Kidney glomerular epithelial cell (primary cell): ENCODE results near the gene SLC12A2.

Experiments
- DNase-seq: peaks from one replicate; lab custom pipeline; 2025; lab: John Stamatoyannopoulos, UW

SLC12A2 gene

GRCh38 chr5:128083033-128083810 lies at the start of gene SLC12A2:
TSS of gene SLC12A2 (plus strand) at chr5:128083766. CDS start at chr5:128083955, 189 bp downstream.
- DNase-seq, result peak; percentile 68

DNA sequence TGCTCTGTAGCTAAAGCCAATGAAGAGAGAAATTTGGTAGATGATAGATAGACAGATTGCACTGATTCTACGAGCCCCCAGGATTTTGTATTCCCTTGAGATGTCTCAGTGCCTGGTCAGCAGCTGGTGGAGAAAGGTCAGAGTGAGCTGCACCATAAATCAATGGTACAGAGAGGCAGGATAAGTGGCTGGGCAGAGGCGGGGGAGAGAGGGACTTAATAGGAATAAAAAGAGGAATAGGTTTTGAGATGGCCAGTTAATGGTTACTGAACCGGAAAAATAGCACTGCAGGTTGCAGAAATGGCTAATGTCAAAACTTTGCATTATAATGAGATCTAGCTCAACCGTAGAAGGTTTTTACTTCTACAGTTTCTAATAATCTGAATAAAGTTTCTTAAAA lies 47.9 kb upstream of the SLC12A2 start:
- DNase-seq, result peak; percentile 18

DNA sequence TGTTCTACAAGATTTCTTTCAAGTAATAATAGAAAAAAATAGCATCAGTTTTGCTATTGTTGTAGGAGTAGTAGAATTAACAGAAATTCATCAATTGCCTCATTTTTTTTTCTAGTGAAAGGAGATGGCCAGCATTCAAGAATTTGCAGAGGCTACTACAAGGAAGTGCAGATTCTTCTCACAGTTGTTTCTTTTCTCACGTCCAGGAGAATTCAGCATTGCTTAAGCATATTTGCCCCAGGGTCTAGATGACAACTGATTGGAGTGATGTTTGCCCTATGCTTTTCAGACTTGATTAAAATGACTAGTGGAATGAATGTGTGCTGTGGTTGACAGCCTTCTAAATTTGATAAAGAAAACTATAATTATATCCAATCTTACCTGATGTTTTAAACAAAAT lies 46.6 kb upstream of the SLC12A2 start:
- no peak for DNase-seq

DNA sequence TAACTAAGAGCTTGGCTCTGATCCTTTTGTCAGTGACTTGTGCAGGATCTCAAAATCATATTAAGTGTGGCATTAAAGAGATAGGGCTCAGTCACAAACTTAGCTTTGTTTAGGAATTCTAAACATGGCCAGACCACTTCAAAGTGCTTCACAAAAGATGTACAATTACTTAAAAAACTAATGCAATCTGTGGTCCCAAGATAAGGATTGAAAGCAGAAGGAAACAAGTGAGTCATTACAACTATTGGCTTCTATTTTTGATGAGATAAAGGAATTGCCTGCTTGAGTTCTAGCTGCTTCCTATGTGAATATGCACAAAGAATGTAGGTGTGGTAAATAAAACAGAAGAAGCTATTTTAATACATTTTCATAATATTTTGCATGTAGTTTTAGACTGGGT lies 44.9 kb upstream of the SLC12A2 start:
- peak; percentile 1 for DNase-seq

GRCh38 chr5:128040927-128041326 lies 42.6 kb upstream of the SLC12A2 start:
- no peak for DNase-seq

DNA sequence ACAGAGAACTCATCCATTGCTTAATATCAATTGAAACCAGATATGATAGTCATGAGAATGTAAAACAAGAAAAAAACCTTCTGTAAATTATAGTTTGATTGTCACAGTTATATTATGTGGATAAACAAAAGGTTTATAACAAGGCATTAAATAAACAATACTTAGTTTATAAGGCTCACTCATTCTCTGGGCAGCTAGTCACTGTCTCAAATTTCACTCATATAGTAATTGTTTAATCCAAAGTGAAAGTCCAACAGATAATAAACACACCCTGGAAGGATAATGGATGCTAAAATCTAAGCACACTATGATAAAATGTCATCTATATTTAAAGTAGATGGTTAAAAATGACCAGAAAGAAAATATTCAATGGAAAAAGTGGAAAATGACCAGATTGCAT lies 30.8 kb upstream of the SLC12A2 start:
- no peak for DNase-seq

DNA sequence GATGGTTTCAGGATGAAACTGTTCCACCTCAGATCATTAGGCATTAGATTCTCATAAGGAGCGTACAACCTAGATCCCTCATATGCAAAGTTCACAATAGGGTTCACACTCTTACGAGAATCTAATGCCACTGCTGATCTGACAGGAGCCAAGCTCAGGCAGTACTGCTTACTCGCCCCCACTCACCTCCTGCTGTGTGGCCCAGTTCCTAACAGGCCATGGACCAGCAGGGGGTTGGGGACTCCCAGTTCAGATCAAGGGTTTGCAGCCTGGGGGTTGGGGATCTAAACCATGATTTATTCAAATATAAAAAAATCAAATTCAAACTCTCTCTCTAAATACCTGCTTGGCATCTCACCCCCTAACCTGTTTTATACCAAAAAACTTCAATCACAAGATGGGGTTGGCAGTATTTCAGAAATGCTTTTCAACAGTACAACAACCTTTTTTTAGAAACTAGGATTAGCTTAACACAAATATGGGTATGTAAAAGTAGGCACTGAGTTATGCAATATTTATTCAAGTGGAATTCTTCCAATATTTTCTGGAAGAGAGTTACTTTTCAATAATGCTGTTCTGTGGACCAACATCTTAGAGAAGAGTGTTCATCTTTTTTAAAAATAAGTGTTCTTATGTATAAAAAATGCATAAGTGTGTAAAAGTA lies 30.1 kb upstream of the SLC12A2 start:
- DNase-seq, result no peak

- DNase-seq, result no peak
Observed at GRCh38 chr5:128060644-128061385, 22.8 kb upstream of the SLC12A2 start.

GRCh38 chr5:128062172-128062746 lies 21.3 kb upstream of the SLC12A2 start:
- peak; percentile 24 for DNase-seq

- no peak for DNase-seq
Observed at GRCh38 chr5:128074171-128074570, 9.4 kb upstream of the SLC12A2 start.

DNA sequence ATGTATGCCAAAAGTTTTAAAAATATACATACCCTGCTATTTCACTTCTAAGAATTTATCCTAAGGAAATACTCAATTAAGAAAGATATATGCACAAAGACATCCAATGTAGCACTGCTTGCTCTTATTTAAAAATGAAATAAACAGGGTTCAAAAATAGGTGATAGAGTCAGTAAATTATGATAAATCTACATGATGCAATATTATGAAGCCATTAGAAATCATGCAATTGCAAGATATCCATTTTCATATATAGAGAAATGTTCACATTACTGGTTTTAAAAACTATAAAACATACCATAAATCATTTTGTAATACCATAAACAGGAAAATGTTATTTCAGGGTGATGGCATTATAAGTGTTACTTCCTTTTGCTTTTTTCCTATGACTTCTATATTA lies 8.6 kb upstream of the SLC12A2 start:
- DNase-seq, result no peak

GRCh38 chr5:128077526-128077925 lies 6.0 kb upstream of the SLC12A2 start:
- no peak for DNase-seq

GRCh38 chr5:128081111-128081851 lies 2.3 kb upstream of the SLC12A2 start:
- peak; percentile 20 for DNase-seq

DNA sequence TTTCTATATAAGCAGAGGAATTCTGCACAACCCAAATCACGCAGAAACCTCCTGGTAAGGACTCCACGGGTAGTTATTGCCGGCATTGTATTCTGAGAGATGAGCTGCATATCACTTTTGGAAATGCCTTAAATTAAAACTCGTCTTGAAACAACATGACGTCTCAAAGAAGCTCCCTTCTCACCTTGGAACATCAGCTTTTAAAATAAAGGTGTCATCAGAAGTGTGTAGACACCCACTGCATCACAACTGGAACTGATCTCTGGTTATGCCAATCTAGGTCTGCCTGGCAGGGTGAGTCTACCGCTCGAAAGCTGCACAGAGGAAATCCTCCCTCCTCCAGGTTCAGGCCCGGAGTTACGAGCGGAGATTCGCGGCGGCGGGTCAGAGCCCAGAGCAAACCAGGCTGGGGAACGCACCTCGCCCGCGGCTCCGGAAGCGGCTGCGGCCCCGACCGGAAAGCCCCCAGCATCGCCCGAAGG lies 974 bp upstream of the SLC12A2 start:
- DNase-seq, result peak; percentile 63

DNA sequence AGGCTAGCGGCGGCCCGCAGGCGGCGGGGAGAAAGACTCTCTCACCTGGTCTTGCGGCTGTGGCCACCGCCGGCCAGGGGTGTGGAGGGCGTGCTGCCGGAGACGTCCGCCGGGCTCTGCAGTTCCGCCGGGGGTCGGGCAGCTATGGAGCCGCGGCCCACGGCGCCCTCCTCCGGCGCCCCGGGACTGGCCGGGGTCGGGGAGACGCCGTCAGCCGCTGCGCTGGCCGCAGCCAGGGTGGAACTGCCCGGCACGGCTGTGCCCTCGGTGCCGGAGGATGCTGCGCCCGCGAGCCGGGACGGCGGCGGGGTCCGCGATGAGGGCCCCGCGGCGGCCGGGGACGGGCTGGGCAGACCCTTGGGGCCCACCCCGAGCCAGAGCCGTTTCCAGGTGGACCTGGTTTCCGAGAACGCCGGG lies 253 bp downstream of the SLC12A2 start:
- DNase-seq, result no peak

GRCh38 chr5:128084228-128085167 lies 932 bp downstream of the SLC12A2 start:
- peak; percentile 20 for DNase-seq

DNA sequence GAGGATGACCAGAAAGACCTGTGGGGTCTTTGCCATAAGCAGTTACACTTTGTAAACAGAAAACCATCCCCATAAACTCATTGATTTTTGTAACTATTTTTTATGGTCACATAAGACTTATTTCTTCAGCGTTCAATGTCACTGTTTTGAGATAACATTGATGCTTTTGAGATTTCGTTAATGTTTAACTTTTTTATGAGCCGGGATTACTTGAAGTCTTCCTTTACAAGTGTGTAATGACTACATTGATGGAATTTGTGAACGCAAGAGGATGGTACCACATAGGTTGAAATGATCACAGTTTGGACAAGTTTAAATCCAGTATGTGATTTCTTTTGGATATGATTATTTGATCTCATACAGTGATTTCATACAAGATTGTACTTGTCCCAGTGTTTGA lies 1.8 kb downstream of the SLC12A2 start:
- DNase-seq, result peak; percentile 21

DNA sequence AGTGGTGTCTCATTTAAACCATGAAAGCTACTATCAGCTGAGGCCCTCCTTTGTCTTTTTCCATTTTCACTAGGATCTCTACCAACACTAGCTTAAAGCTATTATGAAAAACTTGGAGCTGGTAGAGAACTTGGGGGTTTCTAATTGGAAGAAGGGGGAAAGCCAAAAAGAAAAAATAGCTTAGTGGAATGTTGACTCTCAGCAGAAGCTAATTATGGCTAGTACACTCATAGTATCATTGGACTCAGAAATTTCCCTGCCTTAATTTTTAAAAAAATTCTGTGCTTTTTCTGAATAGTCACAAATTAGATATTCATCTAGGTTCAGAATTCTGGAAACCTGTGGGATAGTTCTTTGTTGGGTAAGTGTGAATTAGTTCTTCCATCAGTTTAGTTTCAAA lies 8.0 kb downstream of the SLC12A2 start:
- no peak for DNase-seq

DNA sequence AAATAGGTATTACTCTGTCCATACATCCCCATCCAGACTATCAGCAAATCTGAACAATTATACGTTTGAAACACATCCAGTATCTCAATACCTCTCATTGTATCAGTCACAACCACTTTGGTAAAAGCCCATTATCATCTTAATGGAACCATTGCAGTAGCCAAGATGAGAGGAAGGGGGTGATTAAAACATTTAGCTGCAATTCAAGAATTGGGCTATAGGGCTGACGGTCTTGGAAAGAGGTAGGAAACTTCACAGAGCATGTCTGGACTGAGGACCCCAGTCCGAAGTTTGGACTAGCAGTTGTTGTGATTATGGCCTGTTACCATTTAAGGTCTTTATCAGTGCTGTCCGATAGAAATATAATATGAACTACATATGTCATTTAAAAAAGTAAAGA lies 8.6 kb downstream of the SLC12A2 start:
- DNase-seq, result no peak

DNA sequence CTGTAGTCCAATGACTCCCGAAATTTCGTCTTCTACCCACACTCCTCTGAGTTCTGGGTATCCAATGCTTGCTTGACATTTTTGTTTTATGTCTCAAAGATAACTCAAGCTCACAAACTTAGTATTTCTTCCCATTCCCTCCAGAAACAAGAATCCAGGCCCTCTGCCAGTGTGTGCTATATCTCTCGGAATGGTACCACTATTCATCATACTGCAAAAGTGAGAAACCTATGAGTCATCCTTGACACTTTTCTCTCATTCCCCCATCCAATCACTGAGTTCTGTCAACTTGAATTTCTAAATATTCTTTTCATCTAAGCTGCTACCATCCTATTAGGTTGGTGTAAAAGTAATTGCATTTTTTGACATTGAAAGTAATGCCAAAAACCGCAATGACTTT lies 9.8 kb downstream of the SLC12A2 start:
- DNase-seq, result no peak

DNA sequence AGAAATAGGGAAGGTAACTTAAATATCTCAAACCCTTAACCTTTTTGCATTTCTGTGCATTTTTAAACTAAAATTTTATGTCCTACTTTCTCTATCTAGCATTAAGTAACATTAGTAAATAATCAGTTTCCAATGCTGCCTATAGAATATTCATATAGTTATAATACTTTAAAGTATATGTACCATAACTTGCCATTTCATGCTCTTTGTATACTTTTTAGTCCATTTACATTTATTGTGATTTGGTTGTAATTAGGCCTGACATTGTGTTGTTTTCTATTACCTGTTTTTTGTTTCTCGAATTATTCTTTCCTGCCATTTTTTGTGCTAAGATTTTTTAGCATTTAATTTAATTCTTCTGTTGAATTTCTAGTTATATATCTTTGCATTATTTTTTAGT lies 13.7 kb downstream of the SLC12A2 start:
- DNase-seq, result no peak
